HG03558 (cell line): Measurements from ENCODE around the gene HK2.
"Not testable (repeated sequence)": the region's sequence is repeated elsewhere in the genome, so short reads cannot be mapped to it uniquely, and the experiment has no call there.

ENCODE experiments used
- ATAC-seq: cut with Tn5 transposase; IDR thresholded peaks from one replicate; pipeline ENCODE4 v1.9.1; 2021; ENCODE audit warnings: moderate number of reproducible peaks; ENCODE audit not compliant: unreplicated experiment; ENCODE audit errors: extremely low read depth

Gene HK2

GRCh38 chr2:74833418-74834233, at the start of gene HK2:
TSS of gene HK2 (plus strand) at chr2:74834127. CDS start at chr2:74834581, 454 bp downstream.
- ATAC-seq: peak; percentile 73

GRCh38 chr2:74789271-74789670, 44.7 kb upstream of the HK2 start:
- ATAC-seq: no peak

- no peak for ATAC-seq
These were observed 41.6 kb upstream of the HK2 start for GRCh38 chr2:74792282-74792681.

GRCh38 chr2:74794878-74795277, 39.0 kb upstream of the HK2 start:
- ATAC-seq: not testable (repeated sequence)

- no peak for ATAC-seq
These were observed 27.5 kb upstream of the HK2 start for GRCh38 chr2:74806355-74806839.

- ATAC-seq: no peak
These were observed 27.0 kb upstream of the HK2 start for GRCh38 chr2:74806920-74807319.

- ATAC-seq: no peak
These were observed 20.9 kb upstream of the HK2 start for GRCh38 chr2:74812787-74813590.

- ATAC-seq: no peak
These were observed 19.8 kb upstream of the HK2 start for GRCh38 chr2:74814102-74814501.

GRCh38 chr2:74815941-74816340, 18.0 kb upstream of the HK2 start:
- no peak for ATAC-seq

- ATAC-seq: no peak
These were observed 17.2 kb upstream of the HK2 start for GRCh38 chr2:74816540-74817303.

GRCh38 chr2:74817304-74817675, 16.6 kb upstream of the HK2 start:
- ATAC-seq: no peak

GRCh38 chr2:74819702-74820101, 14.2 kb upstream of the HK2 start:
- no peak for ATAC-seq

GRCh38 chr2:74821177-74822126, 12.5 kb upstream of the HK2 start:
- no peak for ATAC-seq

- no peak for ATAC-seq
These were observed 11.0 kb upstream of the HK2 start for GRCh38 chr2:74822771-74823566.

GRCh38 chr2:74824679-74825078, 9.2 kb upstream of the HK2 start:
- no peak for ATAC-seq

- ATAC-seq: no peak
These were observed 5.4 kb upstream of the HK2 start for GRCh38 chr2:74828543-74828942.

- no peak for ATAC-seq
These were observed 2.0 kb upstream of the HK2 start for GRCh38 chr2:74831693-74832530.

- ATAC-seq: not testable (repeated sequence)
These were observed 386 bp downstream of the HK2 start for GRCh38 chr2:74834234-74834791.
